Gastroesophageal sphincter (tissue), 4 donors: ENCODE measurements around the gene PTPRD. TPM values are rescaled to one million over a fixed set of nuclear protein-coding genes. Genes with fewer than 3 reads are reported as not detected.

Experiments used
- ATAC-seq: fragments of 150-250 bp; one replicate; pipeline ENCODE4 v1.9.1; 2016; ENCODE audit warnings: mild to moderate bottlenecking, moderate library complexity
- H3K27ac ChIP-seq, 4 donors: fragments of 200-600 bp; sonication (generic) in 3 of 4; 1 replicate in 3 of 4; 2 replicates in 1 of 4; pipeline ENCODE4 v1.5.1; 2016 to 2019
- H3K27me3 ChIP-seq: fragments of 200-600 bp; sonication (generic); one replicate; pipeline ENCODE4 v1.5.1; 2019
- H3K36me3 ChIP-seq, 2 donors: fragments of 200-600 bp; sonication (generic); one replicate each; pipeline ENCODE4 v1.5.1; 2019; ENCODE audit warnings: control low read depth in 1 of 2
- H3K4me1 ChIP-seq, 3 donors: fragments of 200-600 bp; sonication (generic); 1 replicate in 2 of 3; 2 replicates in 1 of 3; pipeline ENCODE4 v1.5.1; 2016 to 2019; ENCODE audit warnings: control low read depth in 2 of 3
- H3K4me3 ChIP-seq, 2 donors: fragments of 200-600 bp; sonication (generic); one replicate each; pipeline ENCODE4 v1.5.1; 2019; ENCODE audit warnings: mild to moderate bottlenecking in 1 of 2, moderate library complexity in 1 of 2
- H3K9me3 ChIP-seq, 3 donors: fragments of 200-600 bp; sonication (generic); one replicate each; pipeline ENCODE4 v1.5.1; 2017 to 2019; ENCODE audit warnings: control low read depth in 2 of 3
- CTCF ChIP-seq, 4 experiments: fragments of 200-600 bp in 2 of 4; fragments of 450-650 bp in 2 of 4; sonication (generic) in 1 of 4; IDR thresholded peaks; one replicate each; pipeline ENCODE4 v1.5.1; 2017 to 2019; ENCODE audit warnings: antibody characterized with exemption in 4 of 4, mild to moderate bottlenecking in 2 of 4, moderate library complexity in 2 of 4
- EP300 ChIP-seq: sonication (generic); formaldehyde crosslinking; IDR thresholded peaks from one replicate; pipeline ENCODE4 v1.6.1; 2017; ENCODE audit warnings: antibody characterized with exemption, mild to moderate bottlenecking
- POLR2A ChIP-seq, 2 donors: fragments of 450-650 bp; IDR thresholded peaks; one replicate each; pipeline ENCODE4 v1.6.1; 2017; ENCODE audit warnings: antibody characterized with exemption in 2 of 2, mild to moderate bottlenecking in 2 of 2, moderate library complexity in 1 of 2
- POLR2AphosphoS5 ChIP-seq: sonication (generic); formaldehyde crosslinking; IDR thresholded peaks from one replicate; pipeline ENCODE4 v1.6.1; 2017; ENCODE audit warnings: antibody characterized with exemption
- WGBS, 2 donors: methylation state at CpG; one replicate each; pipeline ENCODE4 v1.1.5; 2018; ENCODE audit warnings: low coverage in 1 of 2; 5-methylcytosine and 5-hydroxymethylcytosine counted together
- total RNA-seq, 4 donors: library from RNA; depleted of rRNA; stranded (reverse); fragments of >200 nt; gene quantifications; one replicate each; pipeline ENCODE4 v1.1.0, GENCODE V29; 2016

The PTPRD gene
- total RNA-seq, 4 donors from 2014 or later = 3.5 to 53.9 (median 15.8) TPM

GRCh38 chr9:10331157-10331556, 281.6 kb downstream of the PTPRD start:
- no peak overlapping the region for H3K27ac ChIP-seq
- ATAC-seq = no peak
- no peaks in the 10 kb centered on the region for H3K4me1 ChIP-seq
- no peaks in the 10 kb centered on the region for H3K9me3 ChIP-seq
- no peak overlapping the region for H3K4me3 ChIP-seq
- no peaks in the 10 kb centered on the region for H3K36me3 ChIP-seq
- WGBS, 2 donors = 41 to 100% methylated on average over 1 to 2 of the region's 2 CpGs
- no peaks in the 10 kb centered on the region for H3K27me3 ChIP-seq
- no peak for TF ChIP-seq EP300
- no peak for TF ChIP-seq POLR2A (IDR thresholded peaks at IDR 0.05)
- no peak for TF ChIP-seq CTCF (IDR thresholded peaks at IDR 0.05)
- TF ChIP-seq POLR2AphosphoS5 = no peak

GRCh38 chr9:10282084-10282483, 330.7 kb downstream of the PTPRD start:
- no peaks in the 10 kb centered on the region for H3K9me3 ChIP-seq
- H3K27me3 ChIP-seq = no peaks in the 10 kb centered on the region
- H3K36me3 ChIP-seq = no peaks in the 10 kb centered on the region
- no peak for ATAC-seq
- no peak overlapping the region for H3K27ac ChIP-seq
- H3K4me1 ChIP-seq = no peaks in the 10 kb centered on the region
- TF ChIP-seq EP300 (no peak), CTCF (IDR thresholded peaks at IDR 0.05) (no peak), POLR2AphosphoS5 (no peak), POLR2A (IDR thresholded peaks at IDR 0.05) (no peak)
- H3K4me3 ChIP-seq = no peak overlapping the region
- 76 to 85% methylated on average over 2 of the region's 2 CpGs for WGBS, 2 donors

- ATAC-seq = no peak
- no peaks in the 10 kb centered on the region for H3K9me3 ChIP-seq
- WGBS, 2 donors = 29 to 53% methylated on average over 1 of the region's 1 CpG
- no peak overlapping the region for H3K4me3 ChIP-seq
- no peaks in the 10 kb centered on the region for H3K27me3 ChIP-seq
- no peak overlapping the region for H3K27ac ChIP-seq
- H3K4me1 ChIP-seq = no peaks in the 10 kb centered on the region
- H3K36me3 ChIP-seq = no peaks in the 10 kb centered on the region
- TF ChIP-seq CTCF (IDR thresholded peaks at IDR 0.05) = no peak
- TF ChIP-seq POLR2A (IDR thresholded peaks at IDR 0.05) = no peak
- no peak for TF ChIP-seq EP300
- TF ChIP-seq POLR2AphosphoS5 = no peak
These were observed 337.8 kb downstream of the PTPRD start for GRCh38 chr9:10274988-10275387.

GRCh38 chr9:10274175-10274574, 338.6 kb downstream of the PTPRD start:
- H3K27ac ChIP-seq = no peak overlapping the region
- no peaks in the 10 kb centered on the region for H3K9me3 ChIP-seq
- H3K27me3 ChIP-seq = no peaks in the 10 kb centered on the region
- no peak overlapping the region for H3K4me3 ChIP-seq
- whole genome bisulfite sequencing, 2 donors = 4 to 18% methylated on average over 4 of the region's 4 CpGs
- no peak for ATAC-seq
- H3K36me3 ChIP-seq = no peaks in the 10 kb centered on the region
- no peak for TF ChIP-seq EP300
- H3K4me1 ChIP-seq = no peaks in the 10 kb centered on the region

GRCh38 chr9:10272830-10273229, 340.0 kb downstream of the PTPRD start:
- Histone ChIP-seq H3K9me3 (no peaks in the 10 kb centered on the region), H3K27ac (no peak overlapping the region), H3K36me3 (no peaks in the 10 kb centered on the region), H3K27me3 (no peaks in the 10 kb centered on the region), H3K4me1 (peaks cover 0 to 4% (median 0%) of the 10 kb centered on the region in 3 donors), H3K4me3 (no peak overlapping the region)
- ATAC-seq = no peak
- TF ChIP-seq EP300 = no peak
- TF ChIP-seq POLR2A (IDR thresholded peaks at IDR 0.05) = no peak
- TF ChIP-seq POLR2AphosphoS5 = no peak
- no peak for TF ChIP-seq CTCF (IDR thresholded peaks at IDR 0.05)
